Neural progenitor cell (in vitro differentiated cells): Measurements from ENCODE around the gene C4BPA. TPM values are rescaled to one million over a fixed set of nuclear protein-coding genes. Genes with fewer than 3 reads are reported as not detected.

Source experiments
- DNase-seq: peaks from one replicate; pipeline ENCODE4 v3.0.0-alpha.2; 2016; ENCODE audit warnings: low spot score
- H2AFZ ChIP-seq: fragments of 200-600 bp; sonication (generic); replicated peaks from 2 replicates; pipeline ENCODE4 v1.6.1; 2016; ENCODE audit warnings: antibody characterized with exemption
- H3F3A ChIP-seq: fragments of 200-600 bp; sonication (generic); 2 replicates; pipeline ENCODE4 v1.6.1; 2016; ENCODE audit warnings: antibody characterized with exemption, low read depth
- H3K27ac ChIP-seq: fragments of 200-600 bp; sonication (generic); 2 replicates; pipeline ENCODE4 v1.5.1; 2016; ENCODE audit warnings: mild to moderate bottlenecking
- H3K27me3 ChIP-seq: fragments of 200-600 bp; sonication (generic); 2 replicates; pipeline ENCODE4 v1.6.1; 2016; ENCODE audit warnings: mild to moderate bottlenecking, moderate library complexity
- H3K36me3 ChIP-seq: fragments of 200-600 bp; sonication (generic); 2 replicates; pipeline ENCODE4 v1.5.1; 2016
- H3K4me1 ChIP-seq: fragments of 200-600 bp; sonication (generic); 2 replicates; pipeline ENCODE4 v1.6.1; 2016; ENCODE audit warnings: mixed run types
- H3K4me2 ChIP-seq: fragments of 200-600 bp; sonication (generic); 2 replicates; pipeline ENCODE4 v1.6.1; 2016
- H3K4me3 ChIP-seq: fragments of 200-600 bp; sonication (generic); 2 replicates; pipeline ENCODE4 v1.5.1; 2016
- H3K79me2 ChIP-seq: fragments of 200-600 bp; sonication (generic); 2 replicates; pipeline ENCODE4 v1.6.1; 2016; ENCODE audit warnings: low read depth
- H3K9ac ChIP-seq: fragments of 200-600 bp; sonication (generic); 2 replicates; pipeline ENCODE4 v1.6.1; 2016
- H3K9me3 ChIP-seq: fragments of 200-600 bp; sonication (generic); 2 replicates; pipeline ENCODE4 v1.5.1; 2016; ENCODE audit warnings: low read depth
- H4K20me1 ChIP-seq: fragments of 200-600 bp; sonication (generic); 2 replicates; pipeline ENCODE4 v1.6.1; 2016; ENCODE audit warnings: low read depth
- H3K27ac Mint-ChIP-seq: 3 replicates; pipeline ENCODE4 v1.8.0; 2021; ENCODE audit warnings: mixed read lengths
- H3K27me3 Mint-ChIP-seq: 2 replicates; pipeline ENCODE4 v1.8.0; 2022; ENCODE audit warnings: low read depth, mild to moderate bottlenecking, inconsistent platforms, moderate library complexity, mixed read lengths; ENCODE audit not compliant: insufficient read depth
- H3K36me3 Mint-ChIP-seq: 3 replicates; pipeline ENCODE4 v1.8.0; 2021; ENCODE audit warnings: mixed read lengths
- H3K4me1 Mint-ChIP-seq: 3 replicates; pipeline ENCODE4 v1.8.0; 2021; ENCODE audit warnings: mixed read lengths
- H3K4me3 Mint-ChIP-seq: 3 replicates; pipeline ENCODE4 v1.8.0; 2021; ENCODE audit warnings: mild to moderate bottlenecking, moderate library complexity, mixed read lengths
- H3K9me3 Mint-ChIP-seq: 3 replicates; pipeline ENCODE4 v1.8.0; 2020; ENCODE audit warnings: mixed read lengths
- EZH2 ChIP-seq: fragments of 200-600 bp; sonication (generic); IDR thresholded peaks from 2 replicates; pipeline ENCODE4 v1.6.1; 2017; ENCODE audit warnings: antibody characterized with exemption, mild to moderate bottlenecking, moderate library complexity
- EZH2phosphoT487 ChIP-seq: fragments of 200-600 bp; sonication (generic); IDR thresholded peaks from 2 replicates; pipeline ENCODE4 v1.6.1; 2017; ENCODE audit warnings: antibody characterized with exemption
- total RNA-seq: library from RNA; depleted of rRNA; stranded (reverse); fragments of >200 nt; gene quantifications from 2 replicates; pipeline ENCODE4 v1.2.3, GENCODE V29; 2015; ENCODE audit warnings: low replicate concordance
- TF ChIP-seq, protein P1 (sequence below): fragments of 200-600 bp; sonication (generic); IDR thresholded peaks from 2 replicates; pipeline ENCODE4 v1.5.1; 2017; ENCODE audit warnings: antibody characterized with exemption, mild to moderate bottlenecking

Gene C4BPA
- total RNA-seq, 1 donor from 2014 or later = not detected

DNA sequence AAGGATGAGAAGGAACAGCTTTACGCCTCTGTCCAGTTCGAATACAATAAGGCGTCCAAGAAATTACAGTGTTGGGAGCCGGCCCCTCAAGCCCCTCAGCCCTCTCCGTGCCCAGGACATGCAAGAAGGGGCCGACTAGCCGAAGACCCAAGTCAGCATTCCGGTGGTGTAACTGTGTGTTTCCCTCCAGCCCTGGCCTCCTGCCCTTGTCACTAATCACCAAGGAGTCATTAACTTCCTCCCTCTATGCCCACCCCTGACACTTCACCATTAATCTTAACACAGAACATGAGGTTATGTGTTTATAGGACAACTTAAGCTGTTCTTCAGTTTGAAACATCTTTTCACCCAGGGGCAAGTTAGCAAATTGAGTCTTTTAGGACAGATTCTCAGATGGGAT, 31.8 kb upstream of the C4BPA start:
- no peaks in the 10 kb centered on the region for H3K27me3 ChIP-seq
- DNase-seq = no peak
- no peaks in the 10 kb centered on the region for H3K79me2 ChIP-seq
- no peak overlapping the region for H3K27ac ChIP-seq
- no peaks in the 10 kb centered on the region for H4K20me1 ChIP-seq
- no peaks in the 10 kb centered on the region for H3F3A ChIP-seq
- H3K27ac Mint-ChIP-seq = no peak overlapping the region
- no peaks in the 10 kb centered on the region for H3K4me1 Mint-ChIP-seq
- H3K4me3 ChIP-seq = no peak overlapping the region
- no peaks in the 10 kb centered on the region for H3K36me3 ChIP-seq
- H3K9ac ChIP-seq = no peak overlapping the region
- no peak overlapping the region for H3K4me3 Mint-ChIP-seq
- H3K4me2 ChIP-seq = no peak overlapping the region
- H3K9me3 ChIP-seq = no peaks in the 10 kb centered on the region
- peaks cover 1% of the 10 kb centered on the region for H3K36me3 Mint-ChIP-seq
- H3K9me3 Mint-ChIP-seq = no peaks in the 10 kb centered on the region
- no peaks in the 10 kb centered on the region for H3K27me3 Mint-ChIP-seq
- TF ChIP-seq, protein P1, sequence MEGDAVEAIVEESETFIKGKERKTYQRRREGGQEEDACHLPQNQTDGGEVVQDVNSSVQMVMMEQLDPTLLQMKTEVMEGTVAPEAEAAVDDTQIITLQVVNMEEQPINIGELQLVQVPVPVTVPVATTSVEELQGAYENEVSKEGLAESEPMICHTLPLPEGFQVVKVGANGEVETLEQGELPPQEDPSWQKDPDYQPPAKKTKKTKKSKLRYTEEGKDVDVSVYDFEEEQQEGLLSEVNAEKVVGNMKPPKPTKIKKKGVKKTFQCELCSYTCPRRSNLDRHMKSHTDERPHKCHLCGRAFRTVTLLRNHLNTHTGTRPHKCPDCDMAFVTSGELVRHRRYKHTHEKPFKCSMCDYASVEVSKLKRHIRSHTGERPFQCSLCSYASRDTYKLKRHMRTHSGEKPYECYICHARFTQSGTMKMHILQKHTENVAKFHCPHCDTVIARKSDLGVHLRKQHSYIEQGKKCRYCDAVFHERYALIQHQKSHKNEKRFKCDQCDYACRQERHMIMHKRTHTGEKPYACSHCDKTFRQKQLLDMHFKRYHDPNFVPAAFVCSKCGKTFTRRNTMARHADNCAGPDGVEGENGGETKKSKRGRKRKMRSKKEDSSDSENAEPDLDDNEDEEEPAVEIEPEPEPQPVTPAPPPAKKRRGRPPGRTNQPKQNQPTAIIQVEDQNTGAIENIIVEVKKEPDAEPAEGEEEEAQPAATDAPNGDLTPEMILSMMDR = no peak
- TF ChIP-seq EZH2phosphoT487 (no peak), EZH2 (no peak)
- H2AFZ ChIP-seq = no peak overlapping the region
- H3K4me1 ChIP-seq = no peaks in the 10 kb centered on the region

DNA sequence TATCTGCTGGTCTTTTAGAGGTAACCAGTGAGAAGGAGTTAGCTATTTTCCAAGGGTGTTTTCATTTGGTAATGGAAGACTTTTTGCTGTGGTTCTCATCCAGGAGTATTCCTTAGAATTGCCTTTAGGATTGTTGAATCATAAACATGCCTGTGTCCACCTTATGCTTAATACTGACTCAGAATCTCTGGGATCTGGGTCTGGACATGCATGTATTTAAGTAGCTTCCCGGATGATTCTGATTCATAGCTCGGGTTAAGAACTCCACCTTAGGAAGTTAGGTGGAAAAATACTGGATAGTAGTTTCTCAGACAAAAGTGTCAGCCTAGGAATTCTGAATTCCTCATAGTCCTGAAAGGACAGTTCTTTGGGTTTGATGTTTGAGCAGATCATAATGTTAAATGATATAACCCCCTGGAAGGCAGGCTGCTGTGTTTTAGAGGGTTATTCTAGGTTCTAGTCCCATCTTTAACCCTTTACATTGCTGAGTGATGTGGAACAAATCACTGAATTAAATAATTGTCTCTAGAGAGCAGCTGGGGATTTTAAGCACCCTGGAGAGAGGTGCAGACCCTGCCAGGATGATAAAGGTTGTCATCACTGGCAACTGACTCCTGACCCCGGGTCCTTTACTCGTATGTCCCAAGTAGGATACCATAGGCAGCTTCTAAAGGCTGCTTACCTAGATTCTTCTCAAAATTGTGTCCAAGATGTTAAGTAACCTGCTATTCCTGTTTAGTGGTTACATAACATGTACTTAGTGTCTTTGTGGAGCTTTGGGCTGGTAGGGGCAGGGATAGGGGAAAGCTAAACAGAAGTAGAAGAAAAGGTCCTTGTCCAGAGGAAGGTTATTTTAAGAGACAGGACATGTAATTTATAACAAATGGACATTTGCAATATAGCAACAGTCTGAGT, 29.9 kb upstream of the C4BPA start:
- no peak overlapping the region for H3K27ac Mint-ChIP-seq
- H3K9me3 Mint-ChIP-seq = no peaks in the 10 kb centered on the region
- Histone ChIP-seq H3K27me3 (no peaks in the 10 kb centered on the region), H3K79me2 (no peaks in the 10 kb centered on the region), H3K4me1 (no peaks in the 10 kb centered on the region), H3K9ac (no peak overlapping the region), H3K36me3 (no peaks in the 10 kb centered on the region), H4K20me1 (no peaks in the 10 kb centered on the region), H3K4me2 (no peak overlapping the region), H3K9me3 (no peaks in the 10 kb centered on the region), H2AFZ (no peak overlapping the region), H3K27ac (no peak overlapping the region), H3F3A (no peaks in the 10 kb centered on the region), H3K4me3 (no peak overlapping the region)
- peaks cover 2% of the 10 kb centered on the region for H3K4me1 Mint-ChIP-seq
- H3K4me3 Mint-ChIP-seq = no peak overlapping the region
- H3K27me3 Mint-ChIP-seq = peaks cover 2% of the 10 kb centered on the region
- DNase-seq = no peak
- no peak for TF ChIP-seq EZH2phosphoT487
- TF ChIP-seq, protein P1 = no peak
- TF ChIP-seq EZH2 = no peak
- peaks cover 1% of the 10 kb centered on the region for H3K36me3 Mint-ChIP-seq

DNA sequence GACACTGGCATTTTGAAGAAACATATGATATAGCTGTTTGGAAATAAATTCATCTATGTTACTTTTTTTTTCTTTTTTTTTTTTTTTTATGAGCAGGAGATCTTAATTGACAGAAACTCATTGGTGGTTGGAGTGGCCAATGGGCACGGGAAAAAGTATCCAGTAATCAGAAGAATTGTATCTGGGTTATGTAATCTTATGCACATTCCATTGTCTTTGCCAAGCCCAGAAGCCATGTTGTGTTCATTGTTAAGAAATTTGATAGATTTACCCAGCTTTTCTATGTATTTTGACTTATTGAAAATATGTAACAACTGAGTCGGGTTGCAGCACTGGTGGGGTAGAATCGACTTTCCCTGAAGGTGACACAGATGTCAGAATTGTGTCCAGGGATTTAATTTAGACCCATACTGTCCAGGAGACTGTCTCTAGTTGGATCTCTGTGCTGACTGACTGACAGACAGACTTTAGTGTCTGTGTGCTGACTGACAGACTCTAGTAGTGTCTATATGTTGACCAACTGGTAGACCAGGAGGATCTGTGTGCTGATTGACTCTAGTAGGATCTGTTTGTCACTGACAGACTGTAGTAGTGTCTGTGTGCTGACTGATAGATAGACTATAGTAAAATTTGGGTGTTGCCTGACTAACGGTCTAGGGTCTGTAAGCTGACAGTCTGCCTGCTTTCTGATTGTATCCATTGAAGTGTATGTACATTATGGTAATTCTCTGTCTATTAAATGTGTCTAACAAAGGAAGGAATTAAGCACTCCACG, 27.7 kb upstream of the C4BPA start:
- H3K36me3 ChIP-seq = no peaks in the 10 kb centered on the region
- no peak overlapping the region for H2AFZ ChIP-seq
- no peak overlapping the region for H3K4me3 Mint-ChIP-seq
- no peaks in the 10 kb centered on the region for H3K9me3 ChIP-seq
- no peak overlapping the region for H3K27ac Mint-ChIP-seq
- H3K9me3 Mint-ChIP-seq = no peaks in the 10 kb centered on the region
- no peak overlapping the region for H3K9ac ChIP-seq
- no peaks in the 10 kb centered on the region for H3F3A ChIP-seq
- peaks cover 2% of the 10 kb centered on the region for H3K4me1 Mint-ChIP-seq
- H3K36me3 Mint-ChIP-seq = peaks cover 1% of the 10 kb centered on the region
- no peaks in the 10 kb centered on the region for H3K79me2 ChIP-seq
- no peak for DNase-seq
- no peaks in the 10 kb centered on the region for H3K27me3 ChIP-seq
- no peak overlapping the region for H3K4me3 ChIP-seq
- TF ChIP-seq, protein P1 = no peak
- TF ChIP-seq EZH2 = no peak
- TF ChIP-seq EZH2phosphoT487 = no peak
- peaks cover 2% of the 10 kb centered on the region for H3K27me3 Mint-ChIP-seq
- no peak overlapping the region for H3K4me2 ChIP-seq
- no peaks in the 10 kb centered on the region for H4K20me1 ChIP-seq
- no peak overlapping the region for H3K27ac ChIP-seq
- H3K4me1 ChIP-seq = no peaks in the 10 kb centered on the region
